Activated CD8-positive, alpha-beta memory T cell treated with anti-CD3 and anti-CD28 coated beads for 36 hours (primary cell): ENCODE data around the gene CHID1. TPM values are rescaled to one million over a fixed set of nuclear protein-coding genes. Genes with fewer than 3 reads are reported as not detected.

ENCODE experiments used
- CTCF ChIA-PET: fragments of 350-600 bp; sonication (Branson Sonifier 250); formaldehyde crosslinking; loops from one replicate; lab custom pipeline; 2021; ENCODE audit warnings: antibody characterized with exemption; lab: Charles Lee
- POLR2A ChIA-PET: fragments of 350-600 bp; sonication (Branson Sonifier 250); formaldehyde crosslinking; loops from one replicate; lab custom pipeline; 2021; ENCODE audit warnings: antibody characterized with exemption; lab: Charles Lee
- total RNA-seq, 2 experiments: library from RNA; stranded (reverse); gene quantifications; one replicate each; pipeline ENCODE4 v1.2.3, GENCODE V29; 2021

The CHID1 gene
- total RNA-seq, 2 experiments from 2014 or later, result 96.5 to 99.0 TPM

DNA sequence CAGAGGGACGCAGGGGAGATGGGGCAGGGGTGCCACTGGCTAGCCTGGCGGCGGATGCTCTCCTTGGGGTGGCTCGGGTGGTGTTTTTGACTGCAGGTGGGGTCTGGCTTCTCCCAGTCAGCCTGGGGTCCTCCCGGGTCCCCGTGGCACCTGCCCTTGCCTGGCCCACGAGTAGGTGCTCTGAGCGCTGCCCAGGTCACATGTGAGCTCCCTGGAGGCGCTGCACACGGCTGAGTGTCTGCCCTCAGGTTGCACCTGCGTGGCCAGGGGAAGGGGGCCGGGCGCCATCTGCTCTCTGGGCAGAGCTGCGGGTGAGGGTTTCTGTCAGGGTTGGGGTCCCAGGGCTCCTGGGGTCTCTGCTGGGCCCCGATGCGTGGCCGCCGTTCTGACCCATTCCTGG, 62.7 kb downstream of the CHID1 start:
- POLR2A ChIA-PET, result interaction anchor here (0.7 kb wide), 1 partner anchor 11 kb away, joined by 3 read pairs; no protein-coding TSS in a partner anchor
- CTCF ChIA-PET, result interaction anchor here (0.8 to 3.0 kb wide), 16 partner anchors 8 to 207 kb away, joined by 3 to 25 read pairs (median 3); no protein-coding TSS in a partner anchor

DNA sequence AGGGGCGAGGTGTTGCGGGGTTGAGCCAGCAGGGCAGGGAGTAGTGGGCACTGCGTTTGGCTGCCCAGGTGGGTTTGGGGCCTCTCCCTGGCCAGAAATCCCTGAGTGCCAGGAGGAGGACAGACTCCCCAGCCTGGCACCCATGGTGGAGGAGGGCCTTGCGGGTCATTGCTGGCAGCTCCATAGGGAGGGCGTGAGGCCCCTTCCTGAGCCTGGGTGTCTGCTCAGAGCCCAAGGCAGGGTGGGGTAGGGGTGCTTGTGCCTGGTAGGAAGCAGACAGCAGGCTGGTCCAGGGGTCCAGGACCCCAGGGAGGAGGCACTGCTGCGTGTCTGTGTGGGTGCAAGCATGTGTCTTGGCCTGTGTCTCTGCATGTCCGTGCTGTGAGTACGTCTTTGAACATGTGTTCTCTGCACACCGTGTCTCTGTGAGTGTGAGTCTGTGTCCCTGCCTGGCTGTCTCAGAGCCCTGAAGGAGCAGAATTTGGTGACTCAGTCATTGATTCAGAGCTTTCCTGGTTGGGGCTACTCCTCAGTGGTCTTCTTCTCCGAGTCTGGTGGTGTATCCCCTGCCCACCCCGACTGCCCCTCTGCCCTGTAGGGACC, 64.0 kb downstream of the CHID1 start:
- ChIA-PET POLR2A (no interaction called here), CTCF (interaction anchor here (0.5 to 3.0 kb wide), 5 partner anchors 13 to 205 kb away, joined by 3 to 25 read pairs (median 3); no protein-coding TSS in a partner anchor)

DNA sequence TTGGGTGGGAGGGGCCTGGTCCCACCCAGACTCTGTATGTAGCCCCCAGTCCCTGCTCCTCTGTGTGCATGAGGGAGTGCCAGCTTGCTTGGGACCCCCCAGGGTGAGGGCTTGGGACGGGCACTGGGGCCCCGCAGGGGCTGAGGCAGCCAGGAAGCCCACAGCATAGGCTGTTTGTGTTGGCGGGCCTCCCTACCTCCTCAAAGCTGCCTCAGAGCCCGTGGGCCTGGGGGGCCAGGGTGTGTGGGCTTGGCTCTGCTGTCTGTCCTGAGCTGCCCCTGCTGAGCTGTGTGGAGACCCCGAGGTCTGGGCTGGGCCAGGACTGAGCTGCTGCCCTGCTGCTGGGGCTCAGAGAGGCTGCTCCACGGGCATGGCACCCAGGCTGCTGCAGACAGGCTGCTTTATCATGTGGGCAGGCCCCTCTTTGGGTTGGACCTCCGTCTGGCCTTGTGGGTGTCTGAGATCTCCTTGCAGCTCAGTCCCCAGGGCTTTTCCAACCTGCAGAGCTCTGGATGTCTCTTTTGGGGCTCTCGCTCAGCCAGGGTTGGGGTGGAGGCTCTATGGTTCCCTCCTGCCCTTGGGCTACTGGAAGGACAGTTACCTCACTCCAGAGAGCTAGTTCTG, 64.6 kb downstream of the CHID1 start:
- ChIA-PET POLR2A (no interaction called here), CTCF (interaction anchor here (1.0 kb wide), 2 partner anchors 12 to 206 kb away, joined by 3 read pairs; no protein-coding TSS in a partner anchor)

DNA sequence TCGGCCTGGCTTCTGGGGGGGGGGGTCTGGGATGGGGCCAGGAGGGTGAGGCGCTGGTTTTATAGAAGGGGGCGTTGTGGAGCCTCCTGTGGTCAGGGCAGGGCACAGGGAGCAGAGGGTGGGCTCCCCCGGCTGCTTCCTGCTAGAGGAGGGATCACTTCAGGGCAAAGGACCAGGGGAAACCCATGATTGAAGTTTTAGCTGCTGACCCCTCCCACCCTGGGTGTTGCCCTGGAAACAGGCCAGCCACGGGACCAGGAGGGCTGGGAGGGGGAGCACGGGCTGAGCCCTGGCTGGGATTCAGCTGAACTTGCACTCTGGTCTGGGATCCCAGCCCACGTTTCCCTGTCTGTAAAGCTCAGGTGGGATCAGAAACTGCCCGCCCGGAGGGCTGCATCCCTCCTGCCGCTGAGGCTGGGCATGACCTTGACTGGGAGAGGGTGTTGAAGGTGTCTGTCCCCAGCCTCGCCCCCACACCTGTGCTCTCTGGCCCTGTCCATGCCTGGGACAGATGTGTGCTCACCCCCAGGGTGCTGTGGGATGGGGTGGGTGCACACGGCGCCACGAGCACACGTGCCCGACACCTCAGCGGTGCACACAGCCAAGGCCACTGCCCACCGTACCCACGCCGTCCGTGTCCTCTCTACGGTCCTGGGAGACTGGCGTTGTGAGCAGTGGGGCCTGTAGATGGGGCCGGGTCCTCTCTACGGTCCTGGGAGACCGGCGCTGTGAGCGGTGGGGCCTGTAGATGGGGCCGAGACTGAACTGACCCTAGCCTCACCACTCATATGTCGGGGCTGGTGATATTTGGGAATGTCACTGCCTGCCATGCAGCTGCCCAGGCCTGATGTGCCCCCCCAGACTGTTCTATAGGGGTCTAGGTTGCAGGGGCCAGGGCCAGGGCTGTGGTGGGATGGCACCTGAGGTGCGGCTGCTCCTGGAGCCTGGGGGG, 65.6 kb downstream of the CHID1 start:
- CTCF ChIA-PET, result no interaction called here
- POLR2A ChIA-PET, result no interaction called here

DNA sequence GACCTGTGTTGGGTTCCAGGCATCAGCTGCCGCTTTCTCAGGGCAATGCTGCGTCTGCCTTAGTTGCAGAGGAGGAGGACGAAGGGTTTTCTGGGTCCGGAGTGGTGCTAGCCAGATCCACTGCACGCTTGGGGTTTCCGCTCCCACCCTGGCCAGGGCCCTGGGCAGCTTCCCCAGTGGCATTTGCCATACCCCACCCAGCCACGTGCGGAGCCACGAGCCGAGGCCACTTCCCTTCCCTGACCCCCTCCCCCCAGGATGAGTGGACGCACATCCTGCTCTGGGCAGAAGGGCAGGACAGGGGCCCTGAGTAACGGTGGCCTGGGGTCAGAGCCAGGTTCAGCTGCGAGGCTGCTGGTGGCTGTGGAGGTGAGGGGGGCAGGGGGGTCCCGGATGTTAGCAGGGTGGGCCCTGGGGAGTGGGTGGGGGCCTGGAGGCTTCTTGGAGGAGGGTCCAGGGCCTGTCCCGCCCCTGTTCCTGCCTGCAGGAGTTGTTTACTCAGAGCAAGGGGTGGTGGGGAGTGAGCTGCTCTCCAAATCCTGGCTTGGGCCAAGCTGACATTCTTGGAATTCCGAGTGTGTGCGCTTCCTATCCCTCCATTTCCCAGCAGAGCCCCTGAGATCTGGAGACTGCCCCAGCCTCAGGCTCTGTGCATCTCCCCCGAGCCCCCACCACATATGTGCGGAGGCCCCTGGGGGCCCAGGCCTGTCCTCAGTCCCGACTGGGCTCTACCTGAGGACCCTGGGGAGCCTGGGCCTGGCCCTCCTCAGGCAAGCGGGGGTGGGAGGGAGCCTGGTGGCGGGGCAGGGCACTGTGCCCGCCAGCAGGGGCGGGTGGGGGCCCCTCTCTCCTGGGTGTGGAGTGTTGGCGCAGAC, 66.6 kb downstream of the CHID1 start:
- ChIA-PET CTCF (interaction anchor here (0.8 to 1.7 kb wide), 4 partner anchors 13 to 211 kb away, joined by 3 to 6 read pairs (median 4); no protein-coding TSS in a partner anchor), POLR2A (interaction anchor here (1.1 to 1.4 kb wide), 2 partner anchors 66 to 466 kb away, joined by 3 to 8 read pairs; partner anchors contain the start of genes CHID1 and TOLLIP)

DNA sequence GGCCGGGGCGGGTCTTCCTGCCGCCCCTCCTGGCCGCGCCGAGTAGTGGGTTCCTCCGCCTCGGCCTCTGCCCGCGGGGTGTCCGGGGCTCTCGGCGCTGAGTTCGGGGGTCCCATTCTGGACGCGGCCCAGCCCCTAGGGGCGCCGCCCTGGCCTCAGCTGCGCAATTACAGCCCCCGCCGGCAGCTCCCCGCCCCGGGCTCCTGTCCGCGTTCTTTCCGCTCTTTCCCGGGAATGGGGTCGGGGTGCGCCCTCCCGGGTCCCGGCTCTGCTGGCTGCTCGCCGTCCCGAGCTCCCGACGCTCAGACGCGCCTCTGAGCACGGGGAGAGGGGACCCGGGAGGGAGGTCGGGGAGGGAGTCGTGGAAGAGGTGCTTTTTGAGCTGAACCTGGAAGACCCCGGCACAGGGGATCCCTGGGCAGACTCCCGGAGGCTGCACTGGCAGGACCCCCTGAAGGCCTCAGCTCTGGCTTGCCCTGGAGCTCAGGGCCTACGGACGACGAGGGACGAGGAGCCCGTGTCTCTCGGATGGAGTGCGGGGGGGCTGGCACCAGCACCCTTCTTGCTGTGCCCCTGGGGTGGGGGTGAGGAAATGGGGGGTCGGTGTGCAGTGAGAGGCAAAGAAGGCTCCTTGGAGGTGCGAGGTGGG, 67.4 kb downstream of the CHID1 start:
- POLR2A ChIA-PET, result interaction anchor here (0.8 to 1.4 kb wide), 4 partner anchors 9 to 466 kb away, joined by 3 to 8 read pairs (median 5); partner anchors contain the start of genes CHID1 and TOLLIP
- CTCF ChIA-PET, result interaction anchor here (0.6 to 1.7 kb wide), 6 partner anchors 9 to 211 kb away, joined by 3 to 6 read pairs (median 4); no protein-coding TSS in a partner anchor

DNA sequence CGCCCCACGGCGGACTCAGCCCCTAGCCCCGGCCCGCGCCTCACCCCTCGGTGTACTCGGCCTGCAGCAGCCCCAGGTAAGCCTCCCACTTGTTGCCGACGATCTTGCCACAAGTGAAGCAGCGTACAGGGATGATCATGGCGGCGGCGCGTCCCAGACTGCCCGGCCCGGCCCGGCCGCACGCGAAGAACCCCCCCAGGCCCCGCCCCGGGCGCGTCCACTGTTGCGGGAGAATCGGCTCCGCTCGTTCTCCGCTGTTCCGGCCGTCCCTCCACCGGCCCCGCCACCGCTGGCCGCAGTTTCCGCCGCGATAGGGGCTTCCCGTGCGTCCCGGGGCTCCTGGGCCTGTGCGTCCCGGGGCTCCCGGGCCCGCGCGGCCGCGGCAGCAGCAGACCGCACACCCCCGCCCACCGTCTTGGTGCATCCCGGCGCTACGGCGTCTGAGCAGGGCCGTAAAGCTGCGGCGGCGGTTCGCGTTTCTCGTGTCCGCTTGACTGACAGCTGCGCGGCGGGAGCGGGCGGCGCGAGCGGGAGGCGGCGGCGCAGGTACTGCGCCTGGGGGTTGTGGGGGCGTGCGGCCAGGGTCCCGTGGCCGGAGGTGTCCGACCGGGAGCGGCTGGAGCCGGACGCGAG, 68.1 kb downstream of the CHID1 start, which contains the start of the genes POLR2L and TSPAN4:
POLR2L (minus strand) TSS at position 160 of the 633 bp plus-strand sequence; CDS start at position 139, 21 bp downstream.
TSPAN4 (plus strand) TSS at position 483 of the 633 bp plus-strand sequence. CDS start 7,453 bp downstream, outside the sequence.
- ChIA-PET POLR2A (interaction anchor here (0.8 to 1.4 kb wide), 4 partner anchors 9 to 467 kb away, joined by 3 to 8 read pairs (median 5); partner anchors contain the start of genes CHID1 and TOLLIP), CTCF (interaction anchor here (1.0 to 1.7 kb wide), 4 partner anchors 8 to 209 kb away, joined by 3 to 6 read pairs (median 5); no protein-coding TSS in a partner anchor)

DNA sequence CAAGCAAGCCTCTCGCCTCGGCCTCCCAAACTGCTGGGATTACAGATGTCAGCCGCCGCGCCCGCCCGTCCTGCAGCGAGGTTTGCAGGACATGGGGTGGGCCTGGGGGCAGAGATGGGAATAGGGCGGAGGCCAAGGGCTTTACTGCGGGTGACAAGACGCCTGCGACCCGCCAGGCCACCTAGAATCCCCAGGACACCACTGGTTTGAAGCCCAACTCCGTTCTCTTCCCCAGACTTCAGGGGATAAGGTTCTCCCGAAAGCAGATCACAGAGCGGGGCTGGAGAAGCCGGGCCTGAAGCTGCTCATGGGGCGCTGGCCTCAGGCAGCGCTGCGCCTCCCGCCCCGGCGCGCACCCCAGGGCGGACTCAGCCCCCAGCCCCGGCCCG, 68.6 kb downstream of the CHID1 start:
- CTCF ChIA-PET, result interaction anchor here (1.7 to 2.3 kb wide), 2 partner anchors 10 to 12 kb away, joined by 6 to 7 read pairs; no protein-coding TSS in a partner anchor
- POLR2A ChIA-PET, result interaction anchor here (2.5 kb wide), 1 partner anchor 11 kb away, joined by 6 read pairs; no protein-coding TSS in a partner anchor

DNA sequence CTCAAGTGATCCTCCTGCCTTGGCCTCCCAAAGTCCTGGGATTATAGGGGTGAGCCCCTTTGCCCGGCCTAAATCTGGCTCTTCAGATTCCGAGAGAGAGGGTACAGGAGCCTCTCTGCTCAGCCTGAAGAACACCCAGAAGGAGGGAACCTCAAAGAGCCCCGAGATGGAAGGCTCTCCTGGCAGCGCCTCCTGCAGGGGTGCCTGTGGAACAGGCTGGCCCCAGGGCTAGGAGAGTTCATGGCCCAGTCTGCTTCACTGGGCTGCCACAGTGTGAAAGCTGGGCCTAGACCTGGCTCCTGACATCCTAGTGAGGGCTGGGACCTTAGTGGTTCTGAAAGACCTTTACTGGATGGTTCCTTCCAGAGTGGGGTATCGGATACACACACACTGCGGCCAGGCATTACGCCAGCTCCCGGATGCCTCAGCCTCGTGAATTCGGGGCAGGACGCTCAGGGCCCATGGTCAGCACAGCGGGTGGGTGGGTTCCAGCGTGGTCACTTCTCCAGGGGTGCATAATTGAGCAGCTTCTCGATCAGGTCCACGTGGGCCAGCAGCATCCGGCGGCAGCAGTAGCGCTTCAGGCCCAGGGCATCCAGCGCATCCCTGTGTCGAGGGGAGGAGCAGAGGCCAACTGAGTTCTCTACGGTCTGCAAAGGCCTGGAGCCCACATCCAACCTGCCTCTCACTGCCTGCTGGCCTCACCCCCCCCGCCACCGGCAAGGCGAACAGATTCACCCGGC, 70.6 kb downstream of the CHID1 start:
- POLR2A ChIA-PET, result interaction anchor here (1.0 to 2.5 kb wide), 2 partner anchors 9 to 11 kb away, joined by 3 to 6 read pairs; no protein-coding TSS in a partner anchor

DNA sequence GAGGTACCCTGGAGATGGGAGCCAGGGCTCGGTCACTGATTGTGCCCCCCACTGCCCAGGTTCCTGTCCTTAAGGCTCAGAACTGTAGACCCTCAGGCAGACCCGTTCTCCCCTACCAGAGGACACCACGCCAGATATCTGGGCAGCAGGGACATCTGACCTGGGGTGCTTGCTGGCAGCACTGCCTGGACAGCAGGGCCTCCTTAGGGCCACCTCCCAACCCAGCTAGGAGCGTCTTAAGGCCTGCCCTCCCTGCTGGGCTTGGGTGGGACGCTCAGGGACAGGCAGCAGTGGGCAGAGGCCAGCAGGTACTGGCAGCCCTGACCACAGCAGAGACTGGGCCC, 71.4 kb downstream of the CHID1 start:
- CTCF ChIA-PET, result interaction anchor here (1.1 kb wide), 1 partner anchor 9 kb away, joined by 4 read pairs; no protein-coding TSS in a partner anchor
- POLR2A ChIA-PET, result no interaction called here

More for the DNA sequence above, 70.6 kb downstream of the CHID1 start:
- CTCF ChIA-PET, result interaction anchor here (1.1 to 2.3 kb wide), 4 partner anchors 8 to 211 kb away, joined by 3 to 7 read pairs (median 4); no protein-coding TSS in a partner anchor

DNA sequence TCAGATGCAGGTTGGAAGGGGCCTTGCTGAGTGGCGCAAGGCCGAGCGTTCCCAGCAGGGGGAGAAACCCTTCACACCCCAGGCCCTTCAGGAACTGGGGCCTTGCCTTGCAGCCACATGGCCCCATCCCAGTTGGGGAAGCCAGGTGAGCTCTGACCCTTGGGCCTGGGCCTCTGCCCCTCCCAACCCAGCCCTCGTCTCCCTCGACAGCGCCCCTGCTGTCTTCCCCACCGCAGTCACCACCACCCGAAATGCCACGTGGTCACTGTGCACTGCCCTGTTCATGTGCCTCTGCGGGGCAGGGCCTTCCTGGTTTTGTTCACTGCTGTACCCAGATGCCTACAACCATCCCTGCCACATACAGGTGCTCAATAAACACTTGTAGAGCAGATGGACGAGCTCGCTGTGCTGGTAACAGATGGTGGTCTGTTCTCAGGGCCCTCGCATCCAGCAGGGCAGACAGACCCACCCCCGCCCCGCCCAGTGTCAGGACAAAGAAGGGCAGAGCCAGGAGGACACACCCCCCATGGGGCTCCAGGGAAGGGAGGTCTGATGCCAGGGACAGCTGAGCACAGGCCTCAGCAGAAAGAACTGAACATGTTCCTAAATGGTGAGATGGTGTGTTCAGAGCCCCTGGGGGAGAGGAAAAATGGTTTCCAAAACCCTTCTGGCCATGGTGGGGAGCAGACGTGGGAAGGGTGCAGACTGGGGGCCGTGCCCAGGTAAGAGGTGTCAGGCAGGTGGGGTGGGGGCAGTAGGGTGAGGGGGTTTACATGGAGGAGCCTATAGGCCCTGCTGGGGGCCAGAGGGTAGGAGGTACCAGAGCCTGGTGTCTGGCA, 72.0 kb downstream of the CHID1 start:
- CTCF ChIA-PET, result interaction anchor here (0.7 to 1.3 kb wide), 2 partner anchors 11 to 149 kb away, joined by 3 to 5 read pairs; partner anchors contain the start of gene CRACR2B
- POLR2A ChIA-PET, result no interaction called here

DNA sequence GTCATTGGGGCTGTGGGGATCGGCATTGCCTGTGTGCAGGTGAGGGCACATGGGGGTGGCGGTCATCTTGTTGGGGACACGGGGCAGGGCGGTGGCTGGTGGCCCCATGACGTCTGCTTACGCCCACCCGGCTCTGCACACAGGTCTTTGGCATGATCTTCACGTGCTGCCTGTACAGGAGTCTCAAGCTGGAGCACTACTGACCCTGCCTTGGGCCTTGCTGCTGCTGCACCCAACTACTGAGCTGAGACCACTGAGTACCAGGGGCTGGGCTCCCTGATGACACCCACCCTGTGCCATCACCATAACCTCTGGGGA, 72.7 kb downstream of the CHID1 start:
- CTCF ChIA-PET, result interaction anchor here (0.7 to 1.3 kb wide), 3 partner anchors 10 to 150 kb away, joined by 3 to 5 read pairs (median 3); partner anchors contain the start of gene CRACR2B
- POLR2A ChIA-PET, result no interaction called here

DNA sequence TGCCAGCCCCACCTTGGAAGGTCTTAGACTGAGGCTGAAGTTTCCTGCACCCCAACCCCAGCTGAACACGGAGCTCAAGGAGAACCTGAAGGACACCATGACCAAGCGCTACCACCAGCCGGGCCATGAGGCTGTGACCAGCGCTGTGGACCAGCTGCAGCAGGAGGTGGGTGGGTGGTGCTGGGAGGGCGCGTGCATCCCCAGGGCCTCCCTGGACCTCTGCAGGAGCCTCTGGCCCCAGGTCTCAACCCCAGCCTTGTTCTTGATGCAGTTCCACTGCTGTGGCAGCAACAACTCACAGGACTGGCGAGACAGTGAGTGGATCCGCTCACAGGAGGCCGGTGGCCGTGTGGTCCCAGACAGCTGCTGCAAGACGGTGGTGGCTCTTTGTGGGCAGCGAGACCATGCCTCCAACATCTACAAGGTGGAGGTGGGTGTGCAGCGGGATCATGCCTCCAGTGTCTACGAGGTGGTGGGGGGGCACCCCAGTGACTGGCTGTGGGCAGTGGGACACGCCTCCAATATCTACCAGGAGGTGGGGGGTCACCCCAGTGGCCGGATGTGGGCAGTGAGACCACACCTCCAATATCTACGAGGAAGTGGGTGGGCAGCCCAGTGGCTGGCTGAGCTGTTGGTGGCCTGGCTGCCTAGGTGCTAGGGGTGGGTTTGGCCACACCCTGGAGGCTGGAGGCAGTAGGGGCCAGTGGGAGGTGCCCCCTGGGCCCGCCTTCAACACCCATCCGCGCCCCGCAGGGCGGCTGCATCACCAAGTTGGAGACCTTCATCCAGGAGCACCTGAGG, 73.2 kb downstream of the CHID1 start:
- ChIA-PET CTCF (interaction anchor here (0.7 to 1.3 kb wide), 3 partner anchors 10 to 150 kb away, joined by 3 to 5 read pairs (median 3); partner anchors contain the start of gene CRACR2B), POLR2A (interaction anchor here (0.6 kb wide), 1 partner anchor 11 kb away, joined by 3 read pairs; no protein-coding TSS in a partner anchor)

DNA sequence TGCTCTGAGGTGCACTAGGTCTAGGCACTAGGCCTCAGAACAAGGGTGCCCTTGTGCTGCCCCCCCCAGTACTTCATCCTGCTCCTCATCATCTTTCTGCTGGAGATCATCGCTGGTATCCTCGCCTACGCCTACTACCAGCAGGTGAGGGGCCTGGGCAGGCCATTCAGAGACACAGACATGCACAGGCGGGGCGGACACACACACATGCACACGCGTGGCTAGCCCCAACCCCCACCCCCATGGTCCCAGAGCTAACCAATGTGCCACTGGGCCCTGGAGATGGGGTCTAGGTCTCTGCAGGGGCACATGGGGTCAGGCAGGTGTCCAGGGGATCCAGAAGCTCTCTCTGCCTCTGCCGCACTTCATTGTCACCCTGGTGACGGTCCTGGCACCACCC, 73.9 kb downstream of the CHID1 start:
- POLR2A ChIA-PET, result interaction anchor here (0.6 kb wide), 1 partner anchor 12 kb away, joined by 3 read pairs; no protein-coding TSS in a partner anchor

More for the DNA sequence above, 73.9 kb downstream of the CHID1 start:
- CTCF ChIA-PET, result interaction anchor here (0.5 to 1.2 kb wide), 2 partner anchors 12 to 202 kb away, joined by 3 read pairs; no protein-coding TSS in a partner anchor
